ENCODE data around the gene NXPH3. TPM values are rescaled to one million over a fixed set of nuclear protein-coding genes. Genes with fewer than 3 reads are reported as not detected.

Gene NXPH3
- total and polyA plus RNA-seq, 2 donors (not counting 3 experiments of a cell fraction or from before 2014, with no cell fraction given): 1.7 to 2.0 TPM

DNA sequence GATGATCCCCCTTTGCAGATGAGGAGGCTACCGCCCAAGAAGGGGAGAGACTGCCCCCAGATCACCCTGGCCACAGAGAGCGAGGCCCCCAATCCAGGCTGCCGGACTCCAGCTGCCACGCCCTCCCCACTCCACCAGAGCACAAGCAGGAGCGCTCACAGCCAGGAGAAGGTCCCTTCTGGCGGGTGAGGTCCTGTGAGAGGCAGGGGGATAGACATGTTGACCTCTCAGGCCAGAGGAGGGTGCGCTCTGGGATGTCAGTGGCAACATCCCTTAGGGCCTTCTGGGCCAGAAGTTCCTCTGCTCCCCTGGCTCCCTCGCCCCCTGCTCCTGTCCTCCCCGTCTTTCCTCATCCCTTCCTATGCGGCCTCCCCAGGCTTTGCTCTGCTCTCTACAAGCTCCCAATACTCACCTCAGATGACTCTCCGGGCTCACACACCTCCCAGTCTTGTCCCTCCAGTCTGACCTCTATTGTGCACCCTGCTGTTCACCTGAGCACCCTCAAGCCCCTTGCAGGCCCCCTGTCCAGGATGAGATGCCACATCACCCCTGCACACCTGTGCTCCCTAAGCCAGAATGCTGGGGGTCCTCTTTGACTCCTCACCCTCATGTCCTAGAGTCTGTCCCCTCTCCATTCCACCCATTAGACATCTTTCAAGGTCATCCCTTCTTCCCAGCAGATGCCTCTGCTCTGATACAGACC lies 5.0 kb upstream of the NXPH3 start:
- peaks cover 6 to 12% of the 10 kb centered on the region in 2 experiments for H3K27me3 ChIP-seq (ENCODE audit: control insufficient read depth in 2 of 2, insufficient read depth in 2 of 2, low read length in 2 of 2)
- no peak overlapping the region for H2AFZ ChIP-seq (ENCODE audit: low read depth, low read length)
- CTCF ChIA-PET: interaction anchor here (0.6 to 14.0 kb wide), 55 partner anchors 9 to 488 kb away, joined by 3 to 786 read pairs (median 4); partner anchors contain the start of genes DLX3, FAM117A, KAT7 and PHB1
- BruUV-seq (replicated peaks): no TSS peak
- H3K4me3 ChIP-seq (replicated peaks in 1 of 3; ENCODE audit: insufficient read depth in 1 of 3, low read depth in 1 of 3, low read length in 3 of 3): no peak overlapping the region
- dilution Hi-C loops (cut with MboI; ENCODE audit: extremely low pct_ligation_motif_present, low sequenced_read_pairs) (no loop called here), intact Hi-C loops (cut with micrococcal nuclease) (no loop called here)
- no peaks in the 10 kb centered on the region for H3K79me2 ChIP-seq (ENCODE audit: control insufficient read depth, insufficient read depth, low read length)
- H3K4me2 ChIP-seq (ENCODE audit: insufficient read depth, low read length): no peak overlapping the region
- no peaks in the 10 kb centered on the region for H3K9me1 ChIP-seq (replicated peaks; ENCODE audit: control insufficient read depth, extremely low read depth, insufficient read depth, low read length)
- DNase-seq (ENCODE audit: low read depth, low spot score) (no peak), FAIRE-seq (no peak)
- H3K36me3 ChIP-seq (ENCODE audit: control insufficient read depth in 2 of 2, extremely low read depth in 1 of 2, insufficient read depth in 2 of 2, low read length in 2 of 2): no peaks in the 10 kb centered on the region
- POLR2A ChIA-PET: interaction anchor here (0.6 kb wide), 1 partner anchor 251 kb away, joined by 6 read pairs; no protein-coding TSS in a partner anchor
- peaks cover 12% of the 10 kb centered on the region for H3K4me1 ChIP-seq (ENCODE audit: control insufficient read depth, extremely low read depth, insufficient read depth, low read length)
- H3K9ac ChIP-seq (replicated peaks; ENCODE audit: extremely low read depth, insufficient read depth, low read length): no peak overlapping the region
- no peaks in the 10 kb centered on the region for H4K20me1 ChIP-seq (replicated peaks; ENCODE audit: control insufficient read depth, extremely low read depth, insufficient read depth, low read length)
- TF ChIP-seq POLR2AphosphoS5 (IDR thresholded peaks at IDR 0.05; ENCODE audit: insufficient read depth, low read depth, low read length): no peak
- TF ChIP-seq GATA2 (IDR thresholded peaks at IDR 0.05; ENCODE audit: insufficient read depth, insufficient read length, low read depth, low read length): no peak
- TF ChIP-seq JUN (IDR thresholded peaks at IDR 0.05; ENCODE audit: borderline replicate concordance, insufficient read depth, insufficient read length, low read depth): no peak
- no peak for TF ChIP-seq MYC (IDR thresholded peaks at IDR 0.05; ENCODE audit: low read depth, low read length)
- no peak for TF ChIP-seq FOS (IDR thresholded peaks at IDR 0.05; ENCODE audit: borderline replicate concordance, insufficient read depth, low read length)
- TF ChIP-seq, protein P1, sequence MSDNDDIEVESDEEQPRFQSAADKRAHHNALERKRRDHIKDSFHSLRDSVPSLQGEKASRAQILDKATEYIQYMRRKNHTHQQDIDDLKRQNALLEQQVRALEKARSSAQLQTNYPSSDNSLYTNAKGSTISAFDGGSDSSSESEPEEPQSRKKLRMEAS (IDR thresholded peaks at IDR 0.05; ENCODE audit: insufficient read depth, insufficient read length): no peak
- no peak for TF ChIP-seq POLR2A (IDR thresholded peaks at IDR 0.05; ENCODE audit: low read depth, low read length)
- no peak for TF ChIP-seq EZH2 (IDR thresholded peaks at IDR 0.05; ENCODE audit: borderline replicate concordance, low read depth, low read length, severe bottlenecking)
- TF ChIP-seq, protein P2, sequence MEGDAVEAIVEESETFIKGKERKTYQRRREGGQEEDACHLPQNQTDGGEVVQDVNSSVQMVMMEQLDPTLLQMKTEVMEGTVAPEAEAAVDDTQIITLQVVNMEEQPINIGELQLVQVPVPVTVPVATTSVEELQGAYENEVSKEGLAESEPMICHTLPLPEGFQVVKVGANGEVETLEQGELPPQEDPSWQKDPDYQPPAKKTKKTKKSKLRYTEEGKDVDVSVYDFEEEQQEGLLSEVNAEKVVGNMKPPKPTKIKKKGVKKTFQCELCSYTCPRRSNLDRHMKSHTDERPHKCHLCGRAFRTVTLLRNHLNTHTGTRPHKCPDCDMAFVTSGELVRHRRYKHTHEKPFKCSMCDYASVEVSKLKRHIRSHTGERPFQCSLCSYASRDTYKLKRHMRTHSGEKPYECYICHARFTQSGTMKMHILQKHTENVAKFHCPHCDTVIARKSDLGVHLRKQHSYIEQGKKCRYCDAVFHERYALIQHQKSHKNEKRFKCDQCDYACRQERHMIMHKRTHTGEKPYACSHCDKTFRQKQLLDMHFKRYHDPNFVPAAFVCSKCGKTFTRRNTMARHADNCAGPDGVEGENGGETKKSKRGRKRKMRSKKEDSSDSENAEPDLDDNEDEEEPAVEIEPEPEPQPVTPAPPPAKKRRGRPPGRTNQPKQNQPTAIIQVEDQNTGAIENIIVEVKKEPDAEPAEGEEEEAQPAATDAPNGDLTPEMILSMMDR (IDR thresholded peaks at IDR 0.05; ENCODE audit: extremely low read depth in 1 of 2, insufficient read depth in 1 of 2, low read depth in 1 of 2, low read length in 2 of 2): no peak
- H3K9me3 ChIP-seq (replicated peaks; ENCODE audit: control insufficient read depth, insufficient read depth, low read length): no peaks in the 10 kb centered on the region
- no peak overlapping the region for H3K27ac ChIP-seq (ENCODE audit: insufficient read depth, low read depth, low read length)

Data from endothelial cell of umbilical vein (primary cell).